ENCODE measurements around the gene SFXN5.

The SFXN5 gene

GRCh38 chr2:73018188-73018825 is 53.2 kb downstream of the SFXN5 start:
- no peak for DNase-seq (ENCODE audit: low spot score)

DNA sequence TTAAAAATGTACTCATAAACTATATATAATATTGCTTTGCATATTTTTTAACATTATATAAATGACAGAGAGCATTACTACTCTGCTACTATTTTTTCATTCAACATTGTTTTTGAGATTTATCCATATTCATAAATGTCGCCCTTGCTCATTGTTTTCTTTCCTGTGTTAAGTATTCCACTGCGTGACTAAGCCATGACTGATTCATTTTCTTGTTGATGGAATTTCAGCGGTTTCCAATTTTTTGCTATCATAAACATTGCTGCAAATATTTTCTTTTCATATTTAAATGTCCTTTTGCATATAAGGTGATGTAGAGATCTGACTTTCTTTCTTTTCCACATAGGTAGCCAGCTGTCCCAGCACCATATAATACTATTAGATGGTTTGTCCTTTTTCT is 57.6 kb downstream of the SFXN5 start:
- no peak for DNase-seq (ENCODE audit: low spot score)

DNA sequence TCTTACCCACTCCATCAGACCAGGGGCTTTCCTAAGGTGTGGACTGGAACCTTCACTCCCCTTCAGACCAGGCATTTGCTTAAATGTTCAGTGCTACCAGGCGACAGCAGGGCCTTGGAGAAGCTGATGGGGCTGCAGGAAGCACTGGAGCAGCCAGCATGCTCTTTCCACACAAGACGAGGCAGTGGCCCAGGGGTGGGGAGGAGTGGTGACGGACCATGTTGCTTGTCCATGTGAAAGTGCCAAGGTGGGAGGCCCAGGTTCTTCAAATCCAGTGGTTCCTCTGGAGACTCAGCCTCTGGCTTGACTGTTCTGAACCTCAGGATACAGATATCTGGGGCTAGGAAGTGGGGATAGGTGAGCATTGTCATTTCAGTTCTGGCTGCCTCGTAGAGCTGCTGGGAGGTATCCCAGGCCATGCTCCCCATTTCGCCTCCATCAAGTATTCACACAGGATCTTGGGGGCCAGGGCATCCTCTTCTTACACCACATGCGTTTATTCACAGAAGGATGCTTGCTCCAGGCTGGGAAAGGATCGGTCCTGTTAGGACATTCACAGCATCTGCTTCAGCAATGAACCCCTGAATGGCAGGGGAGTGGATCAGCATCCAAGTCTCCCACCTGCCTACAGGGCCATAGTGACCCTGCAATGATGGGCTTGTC is 62.2 kb downstream of the SFXN5 start:
- DNase-seq (ENCODE audit: low spot score) = no peak

DNA sequence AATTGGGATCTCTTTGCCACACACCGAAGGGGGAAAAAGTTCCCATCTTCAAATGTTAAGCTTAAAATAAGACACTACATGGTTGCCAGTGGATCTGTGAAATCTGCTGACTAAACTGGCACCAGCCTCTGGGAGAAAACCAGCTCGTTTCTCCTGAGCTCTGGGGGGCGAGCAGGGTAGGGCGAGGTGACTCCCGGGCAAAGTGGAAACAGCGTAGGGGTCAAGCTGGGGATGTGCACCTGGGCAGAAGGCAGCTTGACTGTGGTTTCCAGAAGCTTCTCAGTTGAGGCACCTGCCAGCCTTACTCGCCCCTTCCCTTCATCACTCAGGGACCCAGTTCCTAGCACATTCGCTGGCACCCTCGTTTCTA is 62.8 kb downstream of the SFXN5 start:
- no peak for DNase-seq (ENCODE audit: low spot score)

- DNase-seq (ENCODE audit: low spot score) = no peak
Measured at GRCh38 chr2:73007991-73008765, 63.3 kb downstream of the SFXN5 start.

- no peak for DNase-seq (ENCODE audit: low spot score)
Measured at GRCh38 chr2:73006969-73007710, 64.4 kb downstream of the SFXN5 start.

DNA sequence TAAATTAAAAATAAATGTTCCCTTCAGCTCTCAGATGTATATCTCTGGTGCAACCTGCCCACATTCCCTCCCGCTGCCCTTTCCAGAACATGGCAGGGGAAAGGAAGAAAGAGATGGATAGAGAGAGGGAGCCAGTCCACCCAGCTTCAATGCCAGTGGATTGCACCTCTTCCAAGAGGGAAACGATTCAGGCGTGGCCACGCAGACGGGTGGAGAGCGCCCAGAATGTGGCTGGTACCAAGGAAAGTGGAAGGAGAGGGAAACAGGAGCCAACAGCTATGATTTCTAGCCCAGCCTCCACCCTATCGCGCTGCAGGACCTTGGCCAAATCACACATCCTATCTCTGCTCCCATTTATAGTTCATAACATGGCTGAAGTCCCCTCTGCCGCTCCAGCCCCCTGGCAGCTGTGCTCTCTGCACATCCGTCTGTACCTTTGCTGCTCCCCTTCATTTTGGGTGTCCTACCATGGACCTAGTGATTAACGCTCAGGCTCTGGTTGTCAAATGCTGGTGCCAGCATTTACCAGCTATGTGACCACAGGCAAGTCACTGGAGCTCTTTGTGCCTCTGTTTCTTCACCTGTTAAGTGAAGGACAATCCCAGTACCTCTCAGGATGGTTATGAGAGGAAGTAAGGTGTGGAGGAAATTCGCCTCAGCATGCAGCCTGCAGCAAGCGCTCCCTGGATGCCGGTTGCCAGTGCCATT is 66.5 kb downstream of the SFXN5 start:
- no peak for DNase-seq (ENCODE audit: low spot score)

- no peak for DNase-seq (ENCODE audit: low spot score)
Measured at GRCh38 chr2:73004466-73004865, 67.0 kb downstream of the SFXN5 start.

- DNase-seq (ENCODE audit: low spot score) = no peak
Measured at GRCh38 chr2:73003027-73003426, 68.5 kb downstream of the SFXN5 start.

GRCh38 chr2:73000808-73001570 is 70.5 kb downstream of the SFXN5 start:
- DNase-seq (ENCODE audit: low spot score) = no peak

GRCh38 chr2:72999729-73000725 is 71.5 kb downstream of the SFXN5 start:
- DNase-seq (ENCODE audit: low spot score) = no peak

DNA sequence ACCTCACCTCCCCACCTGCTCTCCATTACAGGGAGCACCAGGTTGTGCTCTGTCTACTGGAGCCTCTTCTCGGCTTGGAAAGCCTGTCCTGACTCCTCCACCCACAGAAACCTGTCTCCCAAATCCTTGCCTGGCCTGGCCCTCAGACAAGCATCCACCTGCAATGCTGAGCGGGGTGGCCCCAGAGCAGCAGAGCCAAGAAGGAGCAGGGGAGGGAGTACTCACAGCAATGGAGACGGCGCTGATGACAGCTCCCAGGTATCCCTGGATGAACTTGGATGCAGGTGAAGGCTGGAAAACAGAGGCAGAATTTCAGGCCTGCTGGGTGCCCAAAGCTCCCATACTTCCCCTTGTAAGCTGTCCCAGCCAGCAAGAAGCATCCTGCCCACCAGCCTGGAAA is 72.8 kb downstream of the SFXN5 start:
- no peak for DNase-seq (ENCODE audit: low spot score)

- no peak for DNase-seq (ENCODE audit: low spot score)
Measured at GRCh38 chr2:72998234-72998651, 73.3 kb downstream of the SFXN5 start.

DNA sequence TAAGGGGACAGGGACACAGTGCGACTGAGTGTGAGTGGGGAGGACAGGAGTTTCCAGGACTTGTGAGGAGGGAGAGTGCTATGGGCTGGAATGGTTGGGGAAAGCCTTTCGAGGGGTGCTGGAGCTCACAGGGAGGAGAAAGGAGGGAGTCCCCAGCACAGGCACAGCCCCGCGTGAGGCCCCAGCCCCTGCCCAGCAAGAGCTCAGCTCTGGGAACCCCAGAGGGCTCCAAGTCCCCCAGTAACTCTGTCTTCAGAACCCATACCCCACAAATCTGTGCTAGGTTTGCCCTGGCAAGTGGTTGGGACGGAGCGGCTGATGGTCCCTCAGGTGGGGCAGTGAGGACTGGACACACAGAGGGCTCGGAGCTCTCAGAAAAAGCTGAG is 75.4 kb downstream of the SFXN5 start:
- DNase-seq (ENCODE audit: low spot score) = no peak

DNA sequence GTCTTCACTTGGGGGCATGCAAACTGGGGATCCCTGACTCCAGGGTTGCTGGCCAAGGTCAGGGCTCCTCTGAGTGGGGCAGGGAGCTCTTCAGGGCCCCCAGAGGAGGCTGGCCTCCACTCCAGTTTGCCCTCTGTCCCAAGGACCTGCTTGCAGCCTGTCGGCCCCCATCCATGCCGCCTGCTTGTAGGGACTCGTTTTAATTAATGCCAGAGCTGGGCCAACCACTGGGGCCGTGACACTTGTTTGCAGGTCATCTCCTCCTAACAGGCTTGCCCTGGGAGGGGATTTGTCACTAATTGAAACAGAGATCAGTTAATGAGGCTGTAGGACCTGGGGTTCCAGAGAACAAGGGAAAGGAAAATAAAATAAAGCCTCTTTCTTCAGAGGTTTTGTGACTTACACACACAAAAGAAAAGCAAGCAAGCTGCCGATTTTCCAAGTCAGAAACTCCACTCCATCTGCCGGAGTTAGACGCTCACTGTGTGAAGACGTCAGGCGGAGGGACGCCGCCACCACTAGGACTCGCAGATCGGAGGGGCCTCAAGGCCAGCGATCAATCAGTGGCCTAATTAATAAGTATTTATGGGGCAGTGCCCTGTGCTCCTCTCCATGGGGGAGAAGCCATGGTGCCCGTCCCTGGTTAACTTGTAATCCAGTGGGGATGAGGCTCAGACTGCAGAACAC is 75.9 kb downstream of the SFXN5 start:
- DNase-seq (ENCODE audit: low spot score) = no peak

DNA sequence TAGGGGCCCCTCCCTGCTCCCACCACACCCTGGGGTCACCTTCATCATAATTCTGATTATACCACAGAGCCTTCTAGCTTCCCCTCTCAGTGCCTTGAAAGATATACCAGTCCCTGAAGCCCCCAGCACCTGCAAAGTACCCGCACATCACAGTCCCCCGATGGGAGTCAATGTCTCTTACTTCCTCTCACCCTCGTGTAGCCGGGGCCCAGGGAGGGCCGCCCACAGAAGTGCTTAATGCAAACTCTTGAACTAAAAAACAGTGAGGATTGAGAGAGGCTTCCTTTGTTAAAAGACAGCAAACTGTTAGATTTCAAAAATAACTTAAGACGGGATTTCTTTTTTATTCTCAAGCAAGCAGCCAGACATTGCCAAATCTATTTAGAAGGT is 76.5 kb downstream of the SFXN5 start:
- DNase-seq (ENCODE audit: low spot score) = no peak

- DNase-seq (ENCODE audit: low spot score) = no peak
Measured at GRCh38 chr2:72994282-72994990, 77.1 kb downstream of the SFXN5 start.

- DNase-seq (ENCODE audit: low spot score) = no peak
Measured at GRCh38 chr2:72993933-72994280, 77.6 kb downstream of the SFXN5 start.

Data from GM03348 (cell line).